PFSK-1 (cell line): ENCODE results near the gene CBR3. TPM values are rescaled to one million over a fixed set of nuclear protein-coding genes. Genes with fewer than 3 reads are reported as not detected.

Experiments
- FOXP2 ChIP-seq: optimal IDR thresholded peaks from 2 replicates; pipeline ENCODE3; 2011; ENCODE audit warnings: borderline replicate concordance, control low read depth, inconsistent platforms; ENCODE audit not compliant: insufficient read depth; ENCODE audit errors: extremely low read length, extremely low read depth
- POLR2AphosphoS5 ChIP-seq: IDR thresholded peaks from 2 replicates; pipeline ENCODE4 v1.6.1; 2012; ENCODE audit warnings: low read depth, mild to moderate bottlenecking, control low read depth, low read length, moderate library complexity
- SIN3A ChIP-seq: IDR thresholded peaks from 2 replicates; pipeline ENCODE4 v1.6.1; 2012; ENCODE audit warnings: mild to moderate bottlenecking, low read length, moderate library complexity, borderline replicate concordance; ENCODE audit not compliant: insufficient read depth
- TAF1 ChIP-seq: IDR thresholded peaks from 2 replicates; pipeline ENCODE4 v1.6.1; 2012; ENCODE audit warnings: low read length, control low read depth, borderline replicate concordance; ENCODE audit not compliant: insufficient read depth
- polyA plus RNA-seq: library from polyadenylated mRNA; unstranded; fragments of >200 nt; gene quantifications from one replicate; pipeline ENCODE4 v1.2.1, GENCODE V29; 2012; ENCODE audit warnings: low read depth, missing spikeins; ENCODE audit not compliant: insufficient read length
- TF ChIP-seq, protein P1 (sequence below), 2 experiments: IDR thresholded peaks; 2 replicates each; pipeline versions ENCODE4 v1.6.1 to v1.8.0; 2011 to 2012; ENCODE audit warnings: low read depth in 2 of 2, low read length in 2 of 2, control low read depth in 1 of 2, inconsistent platforms in 1 of 2, mild to moderate bottlenecking in 1 of 2, moderate library complexity in 1 of 2; ENCODE audit not compliant: insufficient read depth in 1 of 2

CBR3 gene
- 0.65 TPM for polyA plus RNA-seq

DNA sequence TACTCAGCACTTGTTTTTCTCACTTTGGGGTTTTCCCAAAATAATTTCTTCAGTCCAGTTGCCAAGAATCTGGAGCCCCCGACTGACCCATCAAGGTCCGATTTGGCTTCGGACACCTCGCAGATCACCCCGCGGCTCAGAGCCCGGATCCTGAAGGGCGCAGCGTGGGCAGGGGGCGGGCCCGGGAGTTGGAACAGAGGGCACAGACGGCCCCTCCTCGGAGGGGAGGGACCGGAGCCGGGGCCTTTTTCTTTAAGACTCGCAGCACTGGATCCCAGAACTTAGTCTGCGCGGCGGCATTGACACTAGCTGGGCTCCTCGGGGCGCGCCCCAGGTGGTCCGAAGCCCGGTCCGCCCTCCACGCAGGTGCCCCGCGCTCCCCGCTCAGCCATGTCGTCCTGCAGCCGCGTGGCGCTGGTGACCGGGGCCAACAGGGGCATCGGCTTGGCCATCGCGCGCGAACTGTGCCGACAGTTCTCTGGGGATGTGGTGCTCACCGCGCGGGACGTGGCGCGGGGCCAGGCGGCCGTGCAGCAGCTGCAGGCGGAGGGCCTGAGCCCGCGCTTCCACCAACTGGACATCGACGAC, at the start of gene CBR3:
Gene CBR3 (plus strand): TSS at position 277 of the 588 bp plus-strand sequence. CDS start 114 bp downstream, at position 391.
- no peak for TF ChIP-seq SIN3A
- TF ChIP-seq POLR2AphosphoS5 = no peak
- TF ChIP-seq, protein P1, sequence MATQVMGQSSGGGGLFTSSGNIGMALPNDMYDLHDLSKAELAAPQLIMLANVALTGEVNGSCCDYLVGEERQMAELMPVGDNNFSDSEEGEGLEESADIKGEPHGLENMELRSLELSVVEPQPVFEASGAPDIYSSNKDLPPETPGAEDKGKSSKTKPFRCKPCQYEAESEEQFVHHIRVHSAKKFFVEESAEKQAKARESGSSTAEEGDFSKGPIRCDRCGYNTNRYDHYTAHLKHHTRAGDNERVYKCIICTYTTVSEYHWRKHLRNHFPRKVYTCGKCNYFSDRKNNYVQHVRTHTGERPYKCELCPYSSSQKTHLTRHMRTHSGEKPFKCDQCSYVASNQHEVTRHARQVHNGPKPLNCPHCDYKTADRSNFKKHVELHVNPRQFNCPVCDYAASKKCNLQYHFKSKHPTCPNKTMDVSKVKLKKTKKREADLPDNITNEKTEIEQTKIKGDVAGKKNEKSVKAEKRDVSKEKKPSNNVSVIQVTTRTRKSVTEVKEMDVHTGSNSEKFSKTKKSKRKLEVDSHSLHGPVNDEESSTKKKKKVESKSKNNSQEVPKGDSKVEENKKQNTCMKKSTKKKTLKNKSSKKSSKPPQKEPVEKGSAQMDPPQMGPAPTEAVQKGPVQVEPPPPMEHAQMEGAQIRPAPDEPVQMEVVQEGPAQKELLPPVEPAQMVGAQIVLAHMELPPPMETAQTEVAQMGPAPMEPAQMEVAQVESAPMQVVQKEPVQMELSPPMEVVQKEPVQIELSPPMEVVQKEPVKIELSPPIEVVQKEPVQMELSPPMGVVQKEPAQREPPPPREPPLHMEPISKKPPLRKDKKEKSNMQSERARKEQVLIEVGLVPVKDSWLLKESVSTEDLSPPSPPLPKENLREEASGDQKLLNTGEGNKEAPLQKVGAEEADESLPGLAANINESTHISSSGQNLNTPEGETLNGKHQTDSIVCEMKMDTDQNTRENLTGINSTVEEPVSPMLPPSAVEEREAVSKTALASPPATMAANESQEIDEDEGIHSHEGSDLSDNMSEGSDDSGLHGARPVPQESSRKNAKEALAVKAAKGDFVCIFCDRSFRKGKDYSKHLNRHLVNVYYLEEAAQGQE (IDR thresholded peaks at IDR 0.05; ENCODE audit: insufficient read depth in 1 of 2, low read depth in 2 of 2, low read length in 2 of 2) = no peak
- no peak for TF ChIP-seq FOXP2
- no peak for TF ChIP-seq TAF1

DNA sequence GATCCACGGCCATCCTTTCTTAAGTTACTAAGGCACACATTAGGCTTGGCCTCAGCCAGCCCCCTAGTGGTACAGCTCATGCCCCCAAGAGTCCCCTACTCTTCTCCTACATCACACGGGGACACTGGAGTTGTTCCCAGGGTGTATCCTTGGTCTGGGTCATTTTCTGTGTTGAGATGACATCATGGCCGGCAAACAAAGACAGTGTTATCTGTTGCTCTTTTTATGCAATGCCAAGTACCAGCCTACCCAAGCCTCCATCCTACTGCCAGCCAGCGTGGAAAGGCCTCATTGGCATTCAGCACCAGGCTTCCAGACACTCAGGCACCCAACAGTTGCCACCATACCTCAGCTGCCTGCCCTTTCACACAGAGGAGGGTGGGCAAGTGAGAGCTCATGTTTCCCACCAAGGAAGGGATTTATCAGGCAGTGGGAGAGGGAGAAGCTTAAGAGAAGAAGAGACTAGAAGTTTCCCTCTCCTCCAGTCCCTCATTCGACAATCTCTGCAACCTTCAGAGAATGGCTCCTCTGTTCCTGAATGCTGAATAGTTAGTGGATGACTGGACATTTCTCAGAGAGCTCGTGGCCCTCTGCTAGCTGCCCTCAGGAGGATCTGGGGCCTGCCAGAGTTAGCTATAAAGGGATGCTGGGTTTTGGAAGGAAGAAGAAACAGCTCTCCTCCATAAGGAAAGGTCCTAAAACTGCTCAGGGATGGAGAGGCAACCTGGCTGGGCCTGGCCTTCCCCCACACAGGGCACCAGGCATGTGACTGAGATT, 47.3 kb upstream of the CBR3 start:
- no peak for TF ChIP-seq SIN3A
- TF ChIP-seq, protein P1 (IDR thresholded peaks at IDR 0.05; ENCODE audit: insufficient read depth in 1 of 2, low read depth in 2 of 2, low read length in 2 of 2) = no peak
- no peak for TF ChIP-seq TAF1
- TF ChIP-seq POLR2AphosphoS5 = no peak
- no peak for TF ChIP-seq FOXP2

- TF ChIP-seq, protein P1 (IDR thresholded peaks at IDR 0.05; ENCODE audit: insufficient read depth in 1 of 2, low read depth in 2 of 2, low read length in 2 of 2) = no peak
- TF ChIP-seq TAF1 (no peak), SIN3A (no peak), POLR2AphosphoS5 (no peak), FOXP2 (no peak)
Observed at GRCh38 chr21:36089946-36090345, 44.9 kb upstream of the CBR3 start.

DNA sequence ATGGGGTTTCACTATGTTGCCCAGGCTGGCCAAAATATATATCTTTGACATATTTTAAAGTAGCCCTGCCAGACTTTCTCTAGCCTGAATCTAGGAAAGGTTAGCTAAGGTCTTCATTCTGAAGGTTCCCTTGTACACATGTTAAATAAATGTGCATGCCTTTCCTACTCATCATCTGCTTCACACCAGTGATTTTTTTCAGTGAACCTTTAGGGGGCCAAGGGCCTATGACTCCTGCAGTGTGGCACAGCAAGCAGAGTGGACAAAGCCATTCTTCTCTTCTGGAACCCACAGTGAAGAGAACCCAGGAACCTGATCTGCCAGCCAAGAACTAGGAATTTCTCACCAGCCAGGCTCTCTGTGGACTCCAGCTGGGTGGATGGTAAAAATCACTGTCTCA, 42.2 kb upstream of the CBR3 start:
- TF ChIP-seq POLR2AphosphoS5 = no peak

DNA sequence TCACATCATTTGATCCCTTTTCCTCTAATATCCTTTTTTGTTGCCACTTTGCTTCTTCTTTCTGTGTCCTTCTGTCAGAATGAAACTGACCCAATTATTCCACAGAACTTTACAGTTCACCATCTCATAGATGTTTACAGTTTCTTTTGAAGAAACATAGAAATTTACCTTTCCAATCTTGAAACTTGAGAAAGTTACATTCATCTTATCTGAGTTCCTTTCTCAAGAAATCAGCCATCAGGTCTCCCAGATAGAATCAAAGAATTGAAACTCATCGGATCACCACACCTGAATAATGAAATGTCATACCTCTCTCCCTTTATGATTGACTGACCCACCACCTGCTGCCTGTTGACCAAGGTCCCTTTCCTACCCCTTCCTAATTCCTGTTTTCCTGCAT, 41.4 kb upstream of the CBR3 start:
- no peak for TF ChIP-seq POLR2AphosphoS5
- TF ChIP-seq, protein P1 (IDR thresholded peaks at IDR 0.05; ENCODE audit: insufficient read depth in 1 of 2, low read depth in 2 of 2, low read length in 2 of 2) = no peak
- no peak for TF ChIP-seq TAF1
- no peak for TF ChIP-seq SIN3A
- TF ChIP-seq FOXP2 = no peak
